ENCODE results near the gene ZNF432. TPM values are rescaled to one million over a fixed set of nuclear protein-coding genes. Genes with fewer than 3 reads are reported as not detected.
"Not testable (repeated sequence)": the region's sequence is repeated elsewhere in the genome, so short reads cannot be mapped to it uniquely, and the experiment has no call there.

Gene ZNF432
- 4.5 TPM for polyA plus RNA-seq (2013, experiment 1 of 2; ENCODE audit: insufficient read length)
- 5.2 TPM for polyA plus RNA-seq (2013, experiment 2 of 2; ENCODE audit: insufficient read length)

DNA sequence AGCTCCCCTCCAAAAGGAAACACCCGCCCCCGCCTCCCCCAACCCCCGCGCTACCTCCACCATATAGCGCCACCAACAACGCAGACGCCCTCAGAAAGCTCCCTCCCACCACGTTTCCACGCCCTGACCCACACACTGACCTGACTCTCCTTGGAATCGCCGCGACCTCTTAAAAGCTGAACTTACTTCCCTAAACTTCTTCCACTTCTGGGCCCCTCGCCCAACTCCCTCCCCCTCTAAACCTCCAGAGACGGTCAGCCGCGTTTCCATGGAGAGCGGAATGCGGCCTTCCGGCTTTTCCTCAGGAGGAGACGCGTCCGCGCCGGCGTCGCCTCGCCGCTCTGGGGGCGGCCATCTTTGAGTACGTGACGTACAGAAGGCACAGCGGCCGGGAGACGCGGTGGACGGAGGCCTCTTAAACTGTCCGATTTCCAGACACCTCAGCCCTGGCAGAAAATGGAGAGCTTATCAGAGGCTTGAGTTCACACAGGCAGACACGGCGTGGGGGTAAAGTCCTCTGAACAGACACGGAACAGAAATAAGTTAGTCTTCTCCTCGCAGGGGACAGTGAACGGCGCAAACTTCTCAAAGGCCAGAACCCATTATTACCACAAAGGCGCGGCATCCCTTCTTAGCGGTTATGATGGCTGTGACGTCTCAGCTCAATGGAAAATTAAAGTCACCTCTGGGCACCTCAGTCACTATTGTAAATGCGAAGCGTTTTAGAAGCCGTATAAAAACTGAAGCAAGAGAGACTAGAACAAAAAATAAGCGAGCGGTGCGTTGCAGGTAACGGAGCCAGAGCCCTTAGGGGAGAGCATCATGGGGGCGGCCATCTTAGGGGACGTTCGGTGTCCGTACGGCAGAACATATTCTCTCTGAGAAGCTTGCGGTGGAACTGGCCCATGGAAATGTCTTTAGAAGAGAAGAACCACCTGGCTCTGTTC is at the start of gene ZNF432:
Gene ZNF432 (minus strand): TSS at position 284 of the 947 bp plus-strand sequence. CDS start 1,970 bp downstream, outside the sequence.
- peak; percentile 93 for DNase-seq

DNA sequence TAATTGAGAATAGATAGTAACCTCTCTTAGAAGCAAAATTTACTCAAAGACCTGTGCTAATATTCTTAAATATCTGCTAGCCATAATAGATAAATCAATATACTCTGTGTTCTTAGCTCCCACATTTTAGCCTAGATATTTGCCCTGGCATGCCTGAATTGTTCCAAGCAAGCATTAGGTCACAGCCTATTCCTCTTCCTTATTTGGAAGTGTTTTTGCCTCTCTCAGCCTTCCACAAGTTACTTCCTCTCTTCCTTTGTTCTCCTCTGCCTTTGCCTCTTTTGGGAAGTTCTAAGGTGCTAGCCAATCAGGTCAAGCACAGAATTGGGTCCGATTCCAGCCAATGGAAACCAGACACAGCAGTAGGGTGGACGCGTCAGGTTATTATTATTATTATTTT is 47.8 kb upstream of the ZNF432 start:
- DNase-seq = peak; percentile 1

DNA sequence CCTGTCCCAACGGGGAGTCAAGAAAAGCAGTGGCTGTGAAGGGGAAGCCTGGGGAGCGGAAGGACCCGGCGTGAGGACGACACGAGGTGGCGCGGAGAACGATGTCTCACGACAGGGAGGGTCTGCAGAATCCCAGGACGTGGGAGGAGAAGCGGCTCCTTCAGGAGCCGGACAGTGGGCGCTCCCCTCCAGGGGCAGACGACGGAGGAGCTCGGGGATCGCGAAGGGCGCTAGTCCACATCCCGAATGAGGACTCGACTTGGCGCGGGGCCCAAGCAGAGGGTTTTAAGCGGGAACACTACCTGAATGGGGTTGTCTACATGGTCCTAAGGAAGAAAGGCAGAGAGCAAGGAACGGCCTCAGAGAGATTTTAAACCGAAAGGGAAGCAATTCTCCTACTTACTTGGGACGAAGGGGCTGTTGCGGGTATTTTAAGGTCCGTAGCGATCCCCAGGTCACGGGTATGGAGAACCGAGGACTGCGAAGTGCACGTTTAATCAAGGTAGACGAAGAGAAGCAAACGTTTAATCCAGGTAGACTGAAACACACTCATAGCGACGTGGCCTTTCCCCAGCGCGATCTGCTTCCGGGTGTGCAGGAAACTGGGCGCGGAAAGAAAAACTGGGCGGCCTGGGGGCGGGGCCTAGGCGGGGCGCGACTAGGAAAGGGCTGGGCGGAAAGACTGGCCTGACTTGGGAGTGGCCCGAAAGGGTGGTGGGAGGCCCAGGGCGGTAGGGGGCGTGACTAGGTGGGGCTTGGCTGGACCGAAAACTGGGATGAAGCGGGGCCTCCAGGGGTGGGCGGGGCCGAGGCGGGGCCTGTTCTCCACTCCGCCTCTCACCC is 46.8 kb upstream of the ZNF432 start, which contains the start of gene ZNF841:
Gene ZNF841 (minus strand): TSS at position 594 of the 843 bp plus-strand sequence. CDS start 10,964 bp downstream, outside the sequence.
- peak; percentile 94 for DNase-seq

GRCh38 chr19:52094526-52095130 is 46.0 kb upstream of the ZNF432 start:
- no peak for DNase-seq

- no peak for DNase-seq
These were observed 37.8 kb upstream of the ZNF432 start for GRCh38 chr19:52086481-52086880.

GRCh38 chr19:52070496-52070895 is 21.9 kb upstream of the ZNF432 start:
- DNase-seq = no peak

GRCh38 chr19:52069653-52070052 is 21.0 kb upstream of the ZNF432 start:
- no peak for DNase-seq

- no peak for DNase-seq
These were observed 17.7 kb upstream of the ZNF432 start for GRCh38 chr19:52066258-52066863.

GRCh38 chr19:52065399-52065798 is 16.8 kb upstream of the ZNF432 start:
- no peak for DNase-seq

- DNase-seq = not testable (repeated sequence)
These were observed 7.8 kb upstream of the ZNF432 start for GRCh38 chr19:52056480-52056879.

DNA sequence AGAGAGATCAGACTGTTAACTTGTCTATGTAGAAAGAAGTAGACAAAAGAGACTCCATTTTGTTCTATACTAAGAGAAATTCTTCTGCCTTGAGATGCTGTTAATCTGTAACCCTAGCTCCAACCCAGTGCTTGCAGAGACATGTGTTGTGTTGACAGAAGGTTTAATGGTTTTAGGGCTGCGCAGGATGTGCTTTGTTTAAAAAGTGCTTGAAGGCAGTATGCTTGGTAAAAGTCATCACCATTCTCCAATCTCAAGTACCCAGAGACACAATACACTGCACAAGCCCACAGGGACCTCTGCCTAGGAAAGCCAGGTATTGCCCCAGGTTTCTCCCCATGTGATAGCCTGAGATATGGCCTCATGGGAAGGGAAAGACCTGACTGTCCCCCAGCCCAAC is 3.1 kb upstream of the ZNF432 start:
- not testable (repeated sequence) for DNase-seq

DNA sequence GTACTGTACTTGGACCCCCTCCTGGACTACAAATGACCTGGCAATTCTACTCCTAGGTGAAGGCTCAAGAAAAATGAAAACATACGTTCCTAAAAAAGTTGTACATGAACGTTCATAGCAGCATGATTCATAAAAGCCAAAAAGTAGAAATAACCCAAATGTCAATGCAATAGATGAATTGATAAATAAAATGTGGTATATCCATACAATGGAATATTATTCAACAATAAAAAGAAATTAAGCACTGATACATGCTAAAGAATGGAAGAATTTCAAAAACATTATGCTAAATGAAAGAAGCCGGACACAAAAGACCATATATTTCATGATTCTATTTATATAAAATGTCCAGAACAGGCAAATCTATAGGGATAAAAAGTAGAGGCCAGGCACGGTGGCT is 9.5 kb downstream of the ZNF432 start:
- DNase-seq = no peak

DNA sequence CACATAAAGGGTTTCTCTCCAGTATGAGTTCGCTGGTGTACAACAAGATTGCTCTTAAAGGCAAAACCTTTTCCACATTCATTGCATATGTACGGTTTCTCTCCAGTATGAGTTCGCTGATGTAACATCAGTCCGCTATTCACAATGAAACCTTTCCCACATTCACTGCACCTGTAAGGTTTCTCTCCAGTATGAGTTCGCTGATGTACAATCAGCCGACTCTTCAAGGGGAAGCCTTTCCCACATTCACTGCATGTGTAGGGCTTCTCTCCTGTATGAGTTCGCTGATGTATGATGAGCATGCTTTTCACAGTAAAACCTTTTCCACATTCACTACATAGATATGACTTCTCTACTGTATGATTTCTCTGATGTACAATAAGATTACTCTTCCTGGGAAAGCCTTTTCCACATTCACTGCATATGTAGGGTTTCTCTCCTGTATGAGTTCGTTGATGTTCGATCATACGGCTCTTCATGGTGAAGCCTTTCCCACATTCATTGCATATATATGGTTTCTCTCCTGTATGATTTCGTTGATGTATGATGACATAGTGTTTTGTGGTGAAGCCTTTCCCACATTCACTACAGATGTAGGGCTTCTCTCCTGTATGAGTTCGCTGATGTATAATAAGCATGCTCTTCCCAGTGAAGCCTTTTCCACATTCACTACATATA is 14.4 kb downstream of the ZNF432 start:
- no peak for DNase-seq

- no peak for DNase-seq
These were observed 19.9 kb downstream of the ZNF432 start for GRCh38 chr19:52028780-52029123.

DNA sequence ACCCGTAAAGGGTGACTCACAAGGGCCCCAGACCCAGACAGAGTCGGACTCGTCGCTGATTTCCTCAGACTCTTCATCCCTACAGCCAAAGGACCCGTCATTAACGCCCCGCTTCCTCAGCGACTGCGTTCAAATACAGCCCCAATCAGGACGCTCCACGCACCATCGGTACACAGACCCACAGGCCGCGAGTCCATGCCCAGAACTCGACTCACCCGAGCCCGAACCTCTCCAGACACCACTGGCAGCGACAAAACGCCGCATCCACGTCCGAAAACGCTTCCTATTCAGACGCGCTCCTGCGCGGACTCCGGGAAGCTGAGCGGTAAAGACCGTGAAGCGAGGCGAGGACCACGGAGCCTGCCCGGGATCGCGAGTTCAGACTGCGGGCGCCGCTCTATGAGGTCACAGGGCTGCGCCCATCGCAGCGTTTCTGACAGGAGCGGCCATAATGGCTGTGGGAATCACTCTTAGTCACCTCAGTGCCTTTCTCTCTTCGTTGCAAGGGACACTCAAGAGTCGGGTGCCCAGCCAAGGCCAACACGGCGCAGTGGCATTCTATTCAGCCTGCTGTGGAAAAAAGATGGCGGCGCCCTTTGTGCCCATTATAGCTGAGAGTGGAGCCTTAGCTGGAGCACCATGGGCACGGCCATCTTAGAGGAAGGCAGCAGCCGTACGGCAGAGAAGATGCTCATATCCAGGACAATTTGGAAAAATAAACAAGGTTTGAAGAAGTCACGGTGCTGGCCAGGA is 20.4 kb downstream of the ZNF432 start, which contains the start of gene ZNF614:
Gene ZNF614 (minus strand): TSS at position 353 of the 753 bp plus-strand sequence. CDS start 2,634 bp downstream, outside the sequence.
- DNase-seq = peak; percentile 90

DNA sequence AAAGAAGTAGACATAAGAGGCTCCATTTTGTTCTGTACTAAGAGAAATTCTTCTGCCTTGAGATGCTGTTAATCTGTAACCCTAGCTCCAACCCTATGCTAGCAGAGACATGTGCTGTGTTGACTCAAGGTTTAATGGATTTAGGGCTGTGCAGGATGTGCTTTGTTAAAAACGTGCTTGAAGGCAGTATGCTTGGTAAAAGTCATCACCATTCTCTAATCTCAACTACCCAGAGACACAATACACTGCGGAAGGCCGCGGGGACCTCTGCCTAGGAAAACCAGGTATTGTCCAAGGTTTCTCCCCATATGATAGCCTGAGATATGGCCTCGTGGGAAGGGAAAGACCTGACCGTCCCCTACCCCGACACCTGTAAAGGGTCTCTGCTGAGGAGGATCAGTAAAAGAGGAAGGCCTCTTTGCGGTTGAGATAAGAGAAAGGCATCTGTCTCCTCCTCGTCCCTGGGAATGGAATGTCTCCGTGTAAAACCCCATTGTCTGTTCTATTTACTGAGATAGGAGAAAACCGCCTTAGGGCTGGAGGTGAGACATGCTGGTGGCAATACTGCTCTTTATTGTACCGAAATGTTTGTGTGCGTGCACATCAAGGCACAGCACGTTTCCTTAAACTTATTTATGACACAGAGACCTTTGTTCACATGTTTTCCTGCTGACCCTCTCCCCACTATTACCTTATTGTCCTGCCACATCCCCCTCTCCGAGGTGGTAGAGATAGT is 22.2 kb downstream of the ZNF432 start:
- DNase-seq = not testable (repeated sequence)

DNA sequence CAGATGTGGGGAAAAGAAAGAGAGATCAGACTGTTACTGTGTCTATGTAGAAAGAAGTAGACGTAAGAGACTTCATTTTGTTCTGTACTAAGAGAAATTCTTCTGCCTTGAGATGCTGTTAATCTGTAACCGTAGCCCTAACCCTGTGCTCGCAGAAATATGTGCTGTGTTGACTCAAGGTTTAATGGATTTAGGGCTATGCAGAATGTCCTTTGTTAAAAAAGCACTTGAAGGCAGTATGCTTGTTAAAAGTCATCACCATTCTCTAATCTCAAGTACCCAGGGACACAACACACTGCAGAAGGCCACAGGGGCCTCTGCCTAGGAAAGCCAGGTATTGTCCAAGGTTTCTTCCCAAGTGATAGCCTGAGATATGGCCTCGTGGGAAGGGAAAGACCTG is 24.2 kb downstream of the ZNF432 start:
- not testable (repeated sequence) for DNase-seq

DNA sequence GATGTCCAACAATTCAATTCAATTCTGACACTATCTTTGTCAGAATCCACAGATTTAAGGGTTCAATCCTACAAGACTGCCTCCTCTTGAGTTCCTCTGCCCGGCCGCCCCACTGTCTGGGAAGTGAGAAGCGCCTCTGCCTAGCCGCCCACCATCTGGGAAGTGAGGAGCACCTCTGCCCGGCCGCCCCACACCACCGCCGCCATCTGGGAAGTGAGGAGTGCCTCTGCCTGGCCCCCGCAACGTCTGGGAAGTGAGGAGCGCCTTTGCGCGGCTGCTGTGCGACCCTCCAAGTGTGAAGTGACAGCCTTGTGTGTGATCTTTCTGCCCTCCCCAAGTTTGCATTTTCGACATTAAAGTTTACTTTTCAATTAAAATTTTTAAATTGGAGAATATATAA is 26.4 kb downstream of the ZNF432 start:
- no peak for DNase-seq

DNA sequence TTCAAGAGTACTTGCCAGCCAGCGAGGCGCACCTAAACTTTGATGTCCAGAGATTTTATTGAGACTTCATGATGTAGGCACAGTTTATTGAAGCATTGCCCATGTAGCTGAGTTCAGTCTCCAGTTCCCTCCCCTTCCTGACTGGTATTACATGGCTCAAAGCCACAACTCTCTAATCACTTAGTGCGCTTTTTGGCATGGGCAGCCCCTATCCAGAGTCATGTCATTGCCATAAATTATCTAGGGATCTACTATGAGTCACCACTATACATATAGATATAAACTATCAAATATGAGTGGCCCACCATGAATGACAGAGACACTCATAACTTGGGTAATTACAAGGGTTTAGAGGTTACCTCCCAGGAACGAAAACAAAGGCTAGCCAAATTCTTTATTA is 28.1 kb downstream of the ZNF432 start:
- no peak for DNase-seq

DNA sequence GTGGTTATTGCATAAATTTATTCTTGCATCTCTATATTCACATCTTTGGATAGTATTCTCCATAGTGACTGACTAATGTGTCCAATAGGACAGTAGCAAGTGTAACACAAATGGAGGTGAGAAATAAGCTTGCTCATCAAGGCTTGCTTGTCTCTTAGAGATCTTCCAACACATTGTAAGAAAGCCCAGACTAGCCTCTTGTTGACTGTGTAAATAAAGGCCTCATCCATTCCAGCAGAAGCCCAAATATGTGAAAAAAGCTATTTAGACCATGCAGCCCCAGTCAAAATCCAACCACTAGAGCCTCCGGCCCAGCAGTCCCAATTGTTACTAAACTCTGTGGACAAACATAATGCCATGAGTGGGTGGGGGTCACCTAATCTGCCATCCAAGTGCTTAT is 38.0 kb downstream of the ZNF432 start:
- no peak for DNase-seq
